HL-60/S4 treated with phorbol 12-myristate 13-acetate at 8.2 ng/mL for 4 days and 3 days (cell line): ENCODE measurements around the gene TSC22D2.
"Not testable (repeated sequence)": the region's sequence is repeated elsewhere in the genome, so short reads cannot be mapped to it uniquely, and the experiment has no call there.

Experiments
- in situ Hi-C: fragments of 300-500 bp; cut with MboI; formaldehyde crosslinking; loops from 2 replicates; pipeline ENCODE4 v1.15.0; 2022; ENCODE audit warnings: low sequenced_read_pairs

The TSC22D2 gene

DNA sequence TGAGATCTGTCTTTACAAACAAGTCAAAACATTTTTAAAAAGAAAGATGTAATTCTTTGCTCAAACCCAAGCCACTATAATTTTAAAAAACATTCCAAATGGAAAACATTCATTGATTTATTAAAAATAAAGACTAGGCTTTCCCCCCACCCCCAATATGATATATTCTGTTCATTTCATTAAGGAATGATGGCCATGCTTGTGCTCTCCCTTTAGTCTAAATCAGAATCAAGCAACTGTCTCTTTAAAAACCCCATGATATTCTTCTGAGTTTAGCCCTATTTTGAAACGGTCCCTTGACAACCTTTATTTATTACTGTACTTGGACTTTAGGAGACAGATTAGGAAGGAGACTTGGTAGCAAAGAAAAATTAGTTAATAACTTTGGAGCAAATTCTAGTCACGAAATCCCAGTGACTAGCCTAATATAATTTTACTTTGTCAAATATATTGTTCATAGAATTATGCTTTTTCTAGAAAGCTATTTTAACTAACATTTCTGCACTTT is 38.4 kb downstream of the TSC22D2 start:
- in situ Hi-C loops: no loop called here

DNA sequence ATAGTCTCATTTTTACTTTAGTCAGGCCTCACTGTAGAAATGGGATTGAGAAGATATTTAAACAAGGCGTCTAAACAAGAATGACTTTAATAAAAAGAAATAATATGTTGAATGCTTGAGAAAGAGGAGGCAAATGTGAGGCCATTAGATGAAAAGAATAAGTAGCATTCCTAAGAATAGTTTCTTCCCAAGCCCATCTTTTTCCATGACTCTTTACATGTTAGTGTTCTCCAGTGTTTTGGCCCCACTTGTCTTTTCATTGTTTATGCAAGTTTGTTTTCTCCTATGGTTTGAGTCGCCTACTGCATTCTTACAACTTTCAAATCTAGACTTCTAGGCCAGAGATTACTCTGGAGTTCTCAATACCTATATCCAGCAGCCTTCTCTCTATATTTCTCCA is 39.0 kb downstream of the TSC22D2 start:
- in situ Hi-C loops: no loop called here

DNA sequence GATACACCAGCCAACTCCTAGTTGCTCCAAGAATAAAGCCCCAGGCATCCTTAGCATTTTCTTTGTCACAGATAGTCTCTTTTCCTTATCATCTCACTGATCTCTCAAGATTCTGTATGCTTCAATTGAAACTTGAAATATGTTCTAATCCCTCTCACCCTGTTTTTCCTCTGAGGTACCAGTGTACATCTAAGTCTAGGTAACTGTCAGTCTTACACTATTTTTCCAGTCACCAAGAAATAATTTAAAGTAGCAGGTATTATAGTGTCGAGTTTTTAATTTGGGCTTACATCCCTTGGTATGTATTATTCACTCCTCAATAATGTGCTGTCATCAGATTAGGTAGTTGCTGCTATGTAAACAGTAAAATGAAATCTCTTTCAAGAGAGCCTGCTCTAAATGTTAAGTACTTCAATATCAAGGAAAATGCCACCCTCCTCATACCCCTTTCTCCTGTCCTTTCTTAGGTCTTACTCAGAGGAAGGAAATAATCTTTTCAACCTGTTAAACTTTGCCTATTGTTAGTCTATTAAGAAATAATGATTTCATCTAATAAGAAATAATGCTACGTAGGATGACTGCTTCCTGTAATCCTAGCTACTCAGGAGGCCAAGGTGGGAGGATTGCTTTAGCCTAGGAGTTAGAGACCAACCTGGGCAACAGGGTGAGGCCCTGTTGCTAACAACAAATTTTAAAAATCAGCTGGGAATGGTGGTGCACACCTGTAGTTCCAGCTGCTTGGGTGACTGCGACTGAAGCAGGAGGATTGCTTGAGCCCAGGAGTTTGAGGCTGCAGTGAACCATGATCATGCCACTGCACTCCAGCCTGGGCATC is 39.8 kb downstream of the TSC22D2 start:
- in situ Hi-C loops: no loop called here

DNA sequence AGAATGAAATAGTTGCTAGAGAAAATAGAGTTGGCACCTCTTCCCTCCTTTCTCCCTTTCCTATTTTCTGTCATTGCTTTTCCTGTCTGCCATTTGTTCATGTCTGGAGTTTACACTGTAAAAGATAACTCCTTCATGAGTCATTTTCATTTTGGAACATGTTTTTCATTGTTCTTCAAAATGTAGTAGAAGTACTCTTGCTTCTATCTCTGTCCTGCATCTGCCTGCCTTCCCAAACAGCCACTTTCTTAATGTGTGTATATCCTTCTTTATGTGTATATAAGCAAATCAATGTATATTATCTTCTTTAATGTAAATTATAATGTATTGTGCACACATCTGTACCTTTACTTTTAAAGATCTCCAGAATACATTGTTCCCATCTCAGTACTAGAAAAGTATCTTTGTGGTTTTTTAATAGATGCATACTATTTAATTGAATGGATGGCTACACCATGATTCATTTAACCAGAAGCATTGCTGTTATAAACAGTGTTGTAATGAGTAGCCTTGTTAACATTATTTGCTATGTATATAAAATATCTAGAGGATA is 41.1 kb downstream of the TSC22D2 start:
- in situ Hi-C loops: no loop called here

DNA sequence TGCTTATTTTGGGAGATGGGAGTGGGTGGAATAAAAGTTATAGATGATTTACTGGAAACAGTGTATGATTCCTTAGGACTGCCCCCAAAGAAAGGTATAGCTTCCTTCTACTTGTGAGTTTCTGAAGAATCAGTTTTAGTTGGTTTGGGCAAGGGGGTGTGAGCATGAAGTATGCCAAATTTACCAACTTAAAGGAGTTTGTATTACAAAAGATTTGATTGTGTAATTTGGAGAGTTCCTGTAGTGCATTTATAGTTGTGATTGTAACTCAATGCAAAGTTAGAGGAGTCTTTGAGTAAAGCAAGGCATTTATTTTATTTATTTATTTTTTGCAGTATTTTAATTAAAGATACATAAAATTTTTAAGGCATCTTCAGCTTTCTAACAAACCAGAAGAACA is 42.8 kb downstream of the TSC22D2 start:
- in situ Hi-C loops: no loop called here

DNA sequence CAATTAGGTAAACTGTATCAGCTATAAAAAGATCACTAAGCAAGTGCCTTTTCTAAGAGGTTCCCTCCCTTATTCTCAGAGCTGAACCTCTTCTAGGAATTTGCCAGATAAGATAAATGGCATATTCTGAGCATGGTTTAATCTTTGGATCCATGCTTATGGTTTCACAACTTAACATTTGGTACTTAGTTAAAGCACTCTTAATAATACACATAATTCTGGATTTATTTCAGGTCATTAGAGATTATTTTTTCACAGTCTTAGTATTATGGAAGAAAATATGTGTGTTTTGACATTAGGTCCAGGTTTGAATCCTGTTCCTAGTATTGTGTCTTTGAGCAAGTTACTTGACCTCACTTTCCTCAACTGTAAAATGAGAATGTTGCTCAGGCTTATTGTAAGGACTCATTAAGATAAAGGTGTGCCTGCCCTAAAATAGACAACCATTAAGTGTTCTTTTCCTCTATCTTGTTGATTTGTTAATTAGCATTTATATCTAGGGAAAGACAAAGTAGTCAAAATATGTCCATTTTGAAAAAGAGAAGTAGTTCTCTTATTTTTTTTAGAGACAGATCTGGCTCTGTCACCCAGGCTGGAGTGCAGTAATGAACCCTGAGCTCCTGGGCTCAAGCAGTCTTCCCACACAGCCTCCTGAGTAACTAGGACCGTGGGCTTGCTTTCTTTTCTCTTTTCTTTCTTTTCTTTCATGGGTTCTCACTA is 43.4 kb downstream of the TSC22D2 start:
- in situ Hi-C loops: no loop called here

DNA sequence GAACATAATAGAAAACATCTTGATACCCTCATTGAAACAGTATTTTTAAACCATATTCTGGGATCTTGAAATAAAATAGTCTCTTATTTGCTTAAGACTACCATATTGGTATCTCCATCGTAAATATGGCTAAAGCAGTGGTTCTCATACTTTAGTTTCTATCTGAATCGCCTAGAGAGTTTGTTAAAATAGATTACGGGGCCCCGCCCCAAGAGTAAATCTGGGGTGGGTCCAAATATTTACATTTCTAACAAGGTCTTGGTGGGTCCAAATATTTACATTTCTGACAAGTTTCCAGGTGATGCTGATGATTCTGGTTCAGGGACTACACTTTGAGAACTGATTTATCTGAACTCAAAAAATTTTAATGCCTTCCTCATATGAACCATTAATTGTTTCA is 45.3 kb downstream of the TSC22D2 start:
- in situ Hi-C loops: no loop called here

DNA sequence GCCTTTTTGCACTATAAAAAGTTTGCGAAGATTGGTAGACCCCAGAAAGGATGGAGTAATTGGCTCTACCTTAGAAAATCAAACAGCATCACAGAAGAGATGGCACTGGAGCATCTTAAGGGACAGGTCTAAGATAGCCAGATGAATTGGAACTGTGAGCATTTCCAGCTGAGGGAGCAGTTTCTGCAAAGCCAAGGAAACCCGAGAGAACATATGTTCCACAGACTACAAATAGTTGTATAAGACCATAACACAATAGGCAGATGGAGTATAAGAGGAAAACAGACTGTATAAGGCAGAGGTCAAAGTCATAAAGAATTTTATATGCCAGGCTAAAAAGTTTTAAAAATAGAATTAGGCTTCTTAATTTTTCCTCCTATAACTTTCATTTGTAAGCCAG is 46.0 kb downstream of the TSC22D2 start:
- in situ Hi-C loops: no loop called here

DNA sequence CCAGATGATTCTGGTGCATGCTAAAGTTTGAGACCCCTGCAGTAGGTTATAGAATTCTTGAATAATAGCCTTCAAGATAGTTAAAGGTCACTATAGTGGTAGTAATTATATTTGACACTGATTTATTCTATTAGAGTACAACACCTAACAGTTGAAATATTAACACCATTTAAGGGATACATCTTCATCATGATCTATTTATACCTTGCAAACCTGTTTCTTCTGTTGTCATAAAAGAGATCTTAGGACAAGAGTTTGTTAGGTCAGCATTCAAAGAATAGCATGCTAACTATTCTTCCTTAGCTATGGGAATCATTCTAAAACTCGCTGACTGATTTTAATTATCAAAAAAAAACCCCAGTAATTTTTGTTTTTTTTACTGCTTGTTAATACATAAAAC is 46.5 kb downstream of the TSC22D2 start:
- in situ Hi-C loops: no loop called here

DNA sequence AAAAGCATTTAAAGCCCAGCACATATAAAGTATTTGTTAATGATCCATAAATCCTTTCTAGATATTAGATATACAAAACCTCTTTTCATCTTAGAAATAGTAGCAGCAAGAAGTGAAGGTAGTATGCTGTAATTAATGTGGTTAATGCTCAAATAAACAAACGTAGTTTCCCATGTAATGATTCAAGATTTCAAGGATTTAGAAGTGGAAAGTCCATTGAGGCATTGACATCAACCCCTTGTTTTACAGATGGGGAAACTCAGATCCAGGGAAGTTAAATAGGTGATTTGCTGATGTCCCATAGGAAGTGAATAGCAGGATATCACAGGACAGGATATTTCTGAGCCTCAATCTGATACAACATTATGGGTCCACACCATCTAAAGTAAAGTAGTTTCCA is 47.2 kb downstream of the TSC22D2 start:
- in situ Hi-C loops: no loop called here

DNA sequence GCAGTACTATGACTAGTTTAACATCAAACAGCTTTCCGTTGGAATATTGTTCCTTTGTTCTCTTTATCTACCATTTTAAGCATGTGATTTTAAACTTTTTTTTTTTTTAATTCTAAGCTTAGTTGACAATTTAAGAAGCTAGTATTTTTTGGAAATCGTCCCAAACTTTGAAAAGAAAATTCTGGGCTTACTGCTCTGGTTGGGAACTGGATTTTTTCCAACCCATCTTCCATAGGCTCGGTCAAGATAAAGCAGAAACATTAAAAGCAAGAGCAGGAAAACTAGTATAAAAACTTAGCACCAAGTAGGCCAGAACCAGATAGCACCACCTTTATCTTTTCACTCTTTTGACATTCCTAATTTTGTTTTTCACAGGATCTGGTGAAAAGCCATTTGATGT is 49.9 kb downstream of the TSC22D2 start:
- in situ Hi-C loops: no loop called here

DNA sequence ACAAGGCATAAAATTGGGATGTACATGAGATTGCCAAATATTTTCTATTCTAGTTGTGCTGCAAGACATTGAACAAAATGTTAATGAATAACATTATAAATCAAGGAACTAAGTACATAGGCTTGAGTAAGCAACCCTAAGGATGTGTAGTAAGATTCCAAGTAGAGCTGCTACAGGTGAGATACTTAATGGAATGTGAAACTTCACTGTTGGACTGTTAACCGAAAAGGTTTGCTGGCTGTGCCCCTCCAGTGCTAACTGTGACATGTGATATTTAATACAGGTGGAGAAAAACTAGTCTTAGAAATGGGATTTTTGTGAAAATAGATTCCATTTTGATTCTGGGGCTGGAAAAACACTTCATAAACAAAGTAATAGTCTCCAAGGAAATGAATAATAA is 52.4 kb downstream of the TSC22D2 start:
- in situ Hi-C loops: no loop called here

DNA sequence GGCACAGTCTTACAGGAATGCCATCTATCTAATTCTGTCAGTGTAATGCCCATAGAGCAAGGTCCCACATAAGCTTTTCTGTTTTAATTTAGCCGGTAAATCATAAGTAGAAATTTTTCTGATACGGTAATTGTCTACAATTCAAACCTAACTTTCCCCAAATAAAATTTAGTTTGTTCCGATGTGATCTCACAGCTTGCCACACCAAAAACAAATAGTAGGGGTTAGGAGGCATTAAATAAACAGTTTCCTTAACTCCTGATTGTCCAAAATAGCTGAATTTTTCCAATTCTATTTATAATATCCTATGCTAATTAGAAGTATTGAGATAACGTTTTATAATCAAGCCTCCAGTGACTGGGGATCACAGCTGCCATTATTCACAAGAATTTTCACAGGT is 53.3 kb downstream of the TSC22D2 start:
- in situ Hi-C loops: no loop called here

DNA sequence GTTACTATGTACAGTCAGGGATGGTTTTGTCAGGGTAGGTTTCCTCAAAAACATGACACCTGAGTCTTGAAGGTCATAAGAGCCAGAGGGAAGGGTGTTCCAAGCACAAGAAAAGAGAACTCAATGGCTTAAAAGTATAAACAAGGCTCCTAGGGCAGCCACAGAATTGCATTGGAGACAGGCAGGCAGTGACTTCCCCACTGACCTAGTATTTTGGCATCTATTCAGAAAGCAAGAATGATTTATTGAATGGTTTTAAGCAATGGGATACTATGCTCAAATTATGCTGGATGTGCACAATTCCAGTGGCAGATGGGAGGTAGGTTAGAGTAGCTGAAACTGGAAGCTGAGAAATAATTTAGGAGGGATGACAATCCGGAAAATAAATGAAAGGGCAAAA is 54.0 kb downstream of the TSC22D2 start:
- in situ Hi-C loops: no loop called here

DNA sequence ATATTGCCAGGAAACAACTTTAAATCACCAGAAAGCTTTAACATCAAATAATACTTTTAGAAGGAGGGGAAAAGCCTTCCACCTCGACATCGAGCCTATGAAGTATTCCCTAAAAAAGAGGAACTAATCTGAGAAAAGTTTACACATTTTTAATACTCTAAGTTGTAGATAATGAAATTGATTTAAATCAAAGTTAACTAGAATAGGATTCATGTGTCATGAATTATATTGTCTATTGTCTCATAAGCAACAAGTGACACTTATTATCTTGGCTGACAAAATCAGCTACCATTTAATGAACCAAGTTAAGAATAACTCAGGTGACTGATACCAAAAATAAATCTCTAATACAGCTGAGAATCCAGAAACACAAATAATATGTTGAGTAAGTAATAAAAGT is 56.6 kb downstream of the TSC22D2 start:
- in situ Hi-C loops: no loop called here

DNA sequence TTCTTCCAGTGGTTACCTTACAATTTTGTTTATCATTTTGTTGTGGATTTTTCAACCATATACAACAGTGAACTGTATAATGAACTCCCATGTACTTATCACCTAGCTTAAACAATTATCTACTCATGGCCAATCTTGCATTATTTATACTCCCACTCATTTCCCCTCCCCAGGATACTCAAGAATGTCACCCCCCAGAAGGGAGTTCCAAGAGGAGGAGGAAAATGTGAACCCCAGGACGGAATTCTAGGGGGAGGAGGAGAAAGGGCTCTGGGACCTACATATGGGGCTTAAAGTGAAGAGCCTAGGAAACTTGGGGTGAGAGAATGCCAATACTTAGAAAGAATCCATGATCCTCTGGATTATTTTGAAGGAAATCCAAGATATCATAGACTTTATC is 59.3 kb downstream of the TSC22D2 start:
- in situ Hi-C loops: no loop called here

DNA sequence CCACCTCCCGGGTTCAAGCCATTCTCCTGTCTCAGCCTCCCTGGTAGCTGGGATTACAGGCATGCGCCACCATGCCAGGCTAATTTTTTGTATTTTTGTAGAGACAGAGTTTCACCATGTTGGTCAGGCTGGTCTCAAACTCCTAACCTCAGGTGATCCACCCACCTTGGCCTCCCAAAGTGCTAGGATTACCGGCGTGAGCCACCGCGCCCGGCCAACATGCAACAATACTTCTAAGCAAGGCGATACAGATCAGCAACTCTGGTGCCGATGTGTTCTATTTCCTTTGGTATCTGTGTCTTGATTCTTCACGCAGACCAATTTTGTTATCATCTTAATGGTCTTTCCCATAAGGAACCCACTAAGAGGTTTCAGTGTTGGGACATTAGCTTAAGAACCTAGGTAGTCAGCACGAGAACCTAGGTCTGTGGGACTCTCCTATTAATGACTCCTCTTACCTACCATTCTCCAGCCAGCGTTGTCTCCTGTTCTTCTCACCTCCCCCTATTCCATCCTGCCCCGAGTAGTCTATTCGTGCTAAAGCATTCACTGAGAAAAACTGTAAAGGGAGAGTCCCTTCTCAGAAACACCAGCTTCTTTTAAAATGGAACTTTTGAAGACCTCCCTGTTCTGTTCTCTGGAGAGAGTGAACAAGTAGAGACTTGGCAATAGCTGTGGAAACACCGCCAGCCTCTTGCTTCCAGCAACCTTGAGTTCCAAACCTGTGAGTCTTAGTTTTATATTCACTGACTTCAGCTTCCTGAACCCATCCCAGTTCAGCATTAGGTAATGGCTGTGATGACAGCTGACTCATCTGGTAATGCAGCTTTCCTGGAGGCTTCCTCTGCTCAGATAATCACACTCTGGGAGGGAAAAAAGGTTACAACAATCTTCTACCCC is 61.2 kb downstream of the TSC22D2 start:
- in situ Hi-C loops: no loop called here

DNA sequence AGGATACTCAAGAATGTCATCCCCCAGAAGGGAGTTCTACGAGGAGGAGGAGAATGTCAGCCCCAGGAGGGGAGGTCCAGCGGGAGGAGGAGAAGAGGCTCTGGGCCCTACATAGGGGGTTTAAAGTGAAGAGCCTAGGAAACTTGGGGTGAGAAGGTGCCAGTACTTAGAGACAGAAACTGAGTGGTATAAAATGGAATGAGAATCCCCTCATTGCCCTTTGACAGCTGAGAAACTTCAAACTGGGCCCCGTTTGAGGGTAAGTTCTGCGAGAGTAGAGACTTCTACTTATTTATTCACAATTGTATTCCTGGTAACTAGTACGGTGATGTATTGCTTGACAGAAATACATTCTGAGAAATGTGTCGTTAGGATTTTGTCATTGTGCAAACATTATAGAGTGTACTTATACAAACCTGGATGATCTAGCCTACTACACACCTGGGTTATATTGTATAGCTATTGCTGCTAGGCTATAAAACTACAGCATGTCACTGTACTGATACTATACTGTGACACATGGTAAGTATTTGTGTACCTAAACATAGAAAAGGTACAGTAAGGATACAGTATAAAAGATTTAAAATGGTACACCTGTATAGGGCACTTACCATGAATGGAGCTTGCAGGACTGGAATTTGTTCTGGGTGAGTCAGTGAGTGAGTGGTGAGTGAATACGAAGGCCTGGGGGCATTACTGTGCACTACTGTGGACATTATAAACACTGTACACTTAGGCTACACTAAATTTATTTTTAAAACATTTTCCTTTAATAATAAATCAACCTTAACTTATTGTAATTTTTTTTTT is 62.0 kb downstream of the TSC22D2 start:
- in situ Hi-C loops: no loop called here

DNA sequence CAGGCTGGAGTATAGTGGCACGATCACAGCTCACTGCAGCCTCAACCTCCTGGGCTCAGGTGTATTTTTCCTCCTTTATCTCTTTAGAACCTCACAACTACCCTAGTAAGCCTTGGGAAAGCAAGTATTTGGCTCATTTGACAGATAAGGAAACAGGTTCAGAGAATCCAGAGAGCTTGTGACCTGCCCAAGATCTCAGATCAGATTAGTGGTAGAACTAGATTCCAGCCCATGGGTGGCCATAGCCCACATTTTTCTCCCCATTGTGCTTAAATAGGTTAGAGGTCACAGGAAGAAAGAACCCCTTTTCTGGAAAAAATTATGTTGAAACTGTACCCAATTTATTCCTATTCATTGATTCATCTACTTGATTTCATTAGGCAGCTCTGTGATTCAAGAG is 64.3 kb downstream of the TSC22D2 start:
- in situ Hi-C loops: no loop called here

DNA sequence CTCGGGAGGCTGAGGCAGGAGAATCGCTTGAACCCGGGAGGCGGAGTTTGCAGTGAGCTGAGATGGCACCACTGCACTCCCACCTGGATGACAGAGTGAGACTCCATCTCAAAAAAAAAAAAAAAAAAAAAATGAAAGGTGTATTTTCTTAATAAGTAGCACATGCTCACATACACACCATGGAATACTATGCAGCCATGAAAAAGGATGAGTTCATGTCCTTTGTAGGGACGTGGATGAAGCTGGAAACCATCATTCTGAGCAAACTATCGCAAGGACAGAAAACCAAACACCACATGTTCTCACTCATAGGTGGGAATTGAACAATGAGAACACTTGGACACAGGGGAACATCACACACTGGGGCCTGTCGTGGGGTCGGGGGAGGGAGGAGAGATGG is 65.1 kb downstream of the TSC22D2 start:
- in situ Hi-C loops: not testable (repeated sequence)
